GM12872 (cell line): Measurements from ENCODE around the gene CDC6.
A peak's percentile ranks its signal among the peaks of the same experiment; 100 is the strongest.

Source experiments
- TF ChIP-seq, protein P1 (sequence below): IDR thresholded peaks from 3 replicates; pipeline ENCODE4 v1.5.1; 2011; ENCODE audit warnings: low read depth, mild to moderate bottlenecking, low read length, moderate library complexity; ENCODE audit not compliant: insufficient read depth

Gene CDC6

GRCh38 chr17:40313668-40314583 lies 26.2 kb downstream of the CDC6 start:
- TF ChIP-seq, protein P1, sequence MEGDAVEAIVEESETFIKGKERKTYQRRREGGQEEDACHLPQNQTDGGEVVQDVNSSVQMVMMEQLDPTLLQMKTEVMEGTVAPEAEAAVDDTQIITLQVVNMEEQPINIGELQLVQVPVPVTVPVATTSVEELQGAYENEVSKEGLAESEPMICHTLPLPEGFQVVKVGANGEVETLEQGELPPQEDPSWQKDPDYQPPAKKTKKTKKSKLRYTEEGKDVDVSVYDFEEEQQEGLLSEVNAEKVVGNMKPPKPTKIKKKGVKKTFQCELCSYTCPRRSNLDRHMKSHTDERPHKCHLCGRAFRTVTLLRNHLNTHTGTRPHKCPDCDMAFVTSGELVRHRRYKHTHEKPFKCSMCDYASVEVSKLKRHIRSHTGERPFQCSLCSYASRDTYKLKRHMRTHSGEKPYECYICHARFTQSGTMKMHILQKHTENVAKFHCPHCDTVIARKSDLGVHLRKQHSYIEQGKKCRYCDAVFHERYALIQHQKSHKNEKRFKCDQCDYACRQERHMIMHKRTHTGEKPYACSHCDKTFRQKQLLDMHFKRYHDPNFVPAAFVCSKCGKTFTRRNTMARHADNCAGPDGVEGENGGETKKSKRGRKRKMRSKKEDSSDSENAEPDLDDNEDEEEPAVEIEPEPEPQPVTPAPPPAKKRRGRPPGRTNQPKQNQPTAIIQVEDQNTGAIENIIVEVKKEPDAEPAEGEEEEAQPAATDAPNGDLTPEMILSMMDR = no peak

- TF ChIP-seq, protein P1 = no peak
Measured at GRCh38 chr17:40314584-40314956, 26.9 kb downstream of the CDC6 start.

GRCh38 chr17:40315206-40315605 lies 27.5 kb downstream of the CDC6 start:
- TF ChIP-seq, protein P1 = no peak

DNA sequence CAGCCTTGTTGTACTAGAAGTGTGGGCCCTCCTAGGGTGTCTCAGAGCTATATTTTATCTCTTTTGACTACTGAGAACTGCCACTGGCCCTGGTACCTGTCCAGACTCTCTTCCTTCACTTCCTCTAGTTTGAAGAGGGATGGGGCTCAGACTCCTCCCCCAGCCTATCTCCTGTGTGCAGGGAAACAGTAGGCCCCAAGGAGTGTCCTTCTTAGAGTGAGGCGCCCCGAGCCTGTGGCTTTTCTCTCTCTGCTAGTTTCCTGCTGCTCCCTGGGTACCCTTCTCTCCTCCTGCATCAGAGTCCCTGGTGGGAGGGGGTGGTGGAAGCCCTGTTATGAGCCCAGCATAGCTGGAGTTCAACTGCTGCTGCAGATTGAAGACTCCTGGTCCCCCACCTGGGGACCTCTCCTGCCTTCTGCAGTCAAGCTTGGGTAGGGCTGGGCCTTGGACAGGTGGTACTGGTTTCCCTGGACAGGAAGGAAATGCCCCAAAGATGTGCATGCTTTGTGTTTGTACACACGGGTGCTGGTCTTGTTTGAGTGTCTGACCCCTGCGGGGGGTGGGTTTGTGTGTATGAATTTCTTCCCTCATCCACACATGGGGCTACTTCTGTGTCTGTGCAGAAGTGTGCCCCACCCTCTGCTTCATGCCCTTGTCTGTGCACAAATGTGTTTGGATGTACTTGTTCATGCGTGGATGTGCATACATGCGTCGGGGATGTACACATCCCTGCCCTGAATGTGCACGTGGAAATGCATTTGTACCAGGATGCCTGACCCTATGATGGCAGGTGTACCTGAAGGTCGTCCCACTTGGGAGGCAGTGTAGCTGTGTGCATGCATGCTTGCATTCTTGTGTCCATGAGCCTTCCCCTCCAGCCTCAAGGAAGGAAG lies 28.2 kb downstream of the CDC6 start:
- TF ChIP-seq, protein P1 = no peak

GRCh38 chr17:40316571-40317344 lies 29.1 kb downstream of the CDC6 start:
- TF ChIP-seq, protein P1 = no peak

- TF ChIP-seq, protein P1 = peak; percentile 81
Measured at GRCh38 chr17:40317345-40317873, 29.7 kb downstream of the CDC6 start.
